CD4-positive, alpha-beta T cell treated with Interleukin-15 for 4 hours (primary cell): Measurements from ENCODE around the gene LCK.
A peak's percentile ranks its signal among the peaks of the same experiment; 100 is the strongest.

Experiments used
- DNase-seq: peaks from one replicate; pipeline ENCODE4 v3.0.0-alpha.2; 2020; ENCODE audit warnings: low spot score

The LCK gene

GRCh38 chr1:32327204-32327603 is 76.1 kb downstream of the LCK start:
- no peak for DNase-seq

- DNase-seq: no peak
Measured at GRCh38 chr1:32329931-32330466, 78.9 kb downstream of the LCK start.

GRCh38 chr1:32330558-32331151 is 79.6 kb downstream of the LCK start:
- DNase-seq: no peak

GRCh38 chr1:32331549-32331948 is 80.5 kb downstream of the LCK start:
- DNase-seq: no peak

GRCh38 chr1:32332290-32333079 is 81.4 kb downstream of the LCK start:
- no peak for DNase-seq

DNA sequence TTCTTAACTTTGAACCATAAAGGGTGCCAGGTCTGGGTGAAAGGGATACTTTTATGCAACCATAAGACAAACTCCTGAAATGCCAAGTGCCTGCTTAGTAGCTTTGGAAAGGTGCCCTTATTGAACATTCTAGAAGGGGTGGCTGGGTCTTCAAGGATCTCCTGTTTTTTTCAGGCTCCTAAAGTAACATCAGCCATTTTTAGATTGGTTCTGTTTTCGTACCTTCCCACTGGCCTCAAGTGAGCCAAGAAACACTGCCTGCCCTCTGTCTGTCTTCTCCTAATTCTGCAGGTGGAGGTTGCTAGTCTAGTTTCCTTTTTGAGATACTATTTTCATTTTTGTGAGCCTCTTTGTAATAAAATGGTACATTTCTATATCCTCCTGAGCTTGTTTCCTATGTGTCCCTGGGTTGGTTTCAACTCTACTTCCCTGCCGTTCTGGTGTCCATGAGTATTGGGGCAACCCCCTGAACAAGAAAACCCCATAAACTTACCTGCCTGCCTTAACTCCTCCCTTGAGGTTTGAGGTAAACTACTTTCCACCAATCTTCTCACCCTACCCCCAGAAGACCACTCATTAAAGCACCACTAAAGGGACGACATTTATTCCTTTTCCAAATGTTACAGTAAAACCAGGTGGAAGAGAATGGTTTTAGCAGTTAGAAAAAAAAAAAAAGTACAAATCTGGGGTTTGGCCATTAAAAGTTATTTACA is 82.3 kb downstream of the LCK start:
- DNase-seq: no peak

DNA sequence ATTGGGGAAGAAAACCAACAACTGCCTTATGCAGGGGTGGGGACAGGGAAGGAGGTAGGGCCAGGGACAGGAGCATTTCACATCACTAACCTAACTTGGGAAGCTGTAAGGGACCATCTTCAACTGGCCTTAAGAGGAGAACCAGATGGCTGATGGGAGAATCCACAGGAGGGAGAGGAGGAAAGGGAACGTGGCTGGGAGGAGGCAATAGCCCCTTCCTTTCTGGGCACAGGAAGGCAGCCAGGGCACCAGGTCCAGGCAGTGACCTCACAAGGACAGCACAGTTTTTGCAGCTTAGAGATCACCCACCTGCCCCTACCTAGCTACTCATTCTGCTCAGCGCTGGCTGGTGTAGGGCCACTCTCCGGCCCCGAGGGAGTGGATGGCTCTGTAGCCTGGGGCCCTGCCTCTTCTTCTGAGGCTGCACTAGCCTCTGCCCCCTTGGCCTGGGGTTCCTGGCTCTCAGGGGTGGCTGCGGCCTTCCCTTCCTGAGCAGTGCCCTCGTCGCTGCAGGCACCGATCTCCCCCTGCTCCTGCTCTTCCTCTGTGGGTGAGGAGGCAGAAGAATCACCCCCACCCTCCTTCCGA is 83.3 kb downstream of the LCK start:
- no peak for DNase-seq

- DNase-seq: peak; percentile 63
Measured at GRCh38 chr1:32334864-32335534, 83.9 kb downstream of the LCK start.

DNA sequence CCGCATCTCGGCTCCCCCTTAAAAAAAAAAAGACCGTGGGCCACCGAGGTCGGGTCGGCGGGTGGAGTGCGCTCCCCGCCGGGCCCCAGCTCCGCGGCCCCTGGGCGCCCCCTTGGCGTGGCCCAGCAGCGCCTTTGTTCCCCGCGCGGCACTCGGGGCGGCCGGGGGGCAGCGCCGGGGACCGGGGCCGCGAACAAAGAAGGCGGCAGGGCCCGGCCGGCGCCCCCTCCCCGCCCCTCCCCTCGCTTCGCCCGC is 84.4 kb downstream of the LCK start:
- no peak for DNase-seq
